ENCODE measurements around the gene FRMPD4.

GRCh38 chrX:12657433-12657832 is 519.2 kb downstream of the FRMPD4 start:
- TF ChIP-seq CTCF (conservative IDR thresholded peaks at IDR 0.05) (no peak), EZH2 (IDR thresholded peaks at IDR 0.05; ENCODE audit: low read depth) (no peak)

Data from PC-9 (cell line).